Fibroblast of skin of right quadriceps (primary cell): Measurements from ENCODE around the gene AIM2.
"Not testable (repeated sequence)": the region's sequence is repeated elsewhere in the genome, so short reads cannot be mapped to it uniquely, and the experiment has no call there.

ENCODE experiments used
- DNase-seq: peaks from one replicate; pipeline ENCODE4 v3.0.0-alpha.2; 2013

AIM2 gene

GRCh38 chr1:159077120-159077961 is 775 bp upstream of the AIM2 start:
- peak; percentile 77 for DNase-seq

DNA sequence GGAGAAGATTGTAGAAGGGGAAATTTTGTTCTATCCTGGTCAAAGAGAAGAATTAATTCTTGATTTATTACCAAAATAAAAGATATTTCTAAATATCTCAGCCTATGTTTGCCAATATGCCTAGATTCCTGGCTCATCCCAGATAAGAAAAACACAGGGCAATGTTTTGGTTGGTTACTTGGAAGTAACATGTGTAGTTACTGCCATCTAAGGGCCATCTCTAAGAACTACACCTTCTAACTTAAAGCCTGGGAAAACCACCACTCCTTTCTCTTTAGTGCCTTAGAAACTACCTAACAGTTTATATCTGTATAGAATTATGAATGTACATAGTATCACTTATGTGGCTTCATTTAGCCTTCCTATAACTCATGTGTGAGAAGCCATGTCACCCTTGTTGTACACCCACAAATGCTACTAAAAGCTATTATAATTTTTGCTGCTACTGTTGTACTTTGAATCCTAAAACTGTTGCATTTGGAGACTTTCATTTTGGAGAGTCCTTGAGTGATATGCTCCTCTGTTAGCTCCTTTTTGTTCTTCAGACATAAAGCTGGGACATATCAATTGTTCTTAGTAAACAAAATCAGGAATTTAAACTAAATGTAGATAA is 4.5 kb downstream of the AIM2 start:
- peak; percentile 64 for DNase-seq

- peak; percentile 57 for DNase-seq
Measured at GRCh38 chr1:159068886-159069285, 7.7 kb downstream of the AIM2 start.

DNA sequence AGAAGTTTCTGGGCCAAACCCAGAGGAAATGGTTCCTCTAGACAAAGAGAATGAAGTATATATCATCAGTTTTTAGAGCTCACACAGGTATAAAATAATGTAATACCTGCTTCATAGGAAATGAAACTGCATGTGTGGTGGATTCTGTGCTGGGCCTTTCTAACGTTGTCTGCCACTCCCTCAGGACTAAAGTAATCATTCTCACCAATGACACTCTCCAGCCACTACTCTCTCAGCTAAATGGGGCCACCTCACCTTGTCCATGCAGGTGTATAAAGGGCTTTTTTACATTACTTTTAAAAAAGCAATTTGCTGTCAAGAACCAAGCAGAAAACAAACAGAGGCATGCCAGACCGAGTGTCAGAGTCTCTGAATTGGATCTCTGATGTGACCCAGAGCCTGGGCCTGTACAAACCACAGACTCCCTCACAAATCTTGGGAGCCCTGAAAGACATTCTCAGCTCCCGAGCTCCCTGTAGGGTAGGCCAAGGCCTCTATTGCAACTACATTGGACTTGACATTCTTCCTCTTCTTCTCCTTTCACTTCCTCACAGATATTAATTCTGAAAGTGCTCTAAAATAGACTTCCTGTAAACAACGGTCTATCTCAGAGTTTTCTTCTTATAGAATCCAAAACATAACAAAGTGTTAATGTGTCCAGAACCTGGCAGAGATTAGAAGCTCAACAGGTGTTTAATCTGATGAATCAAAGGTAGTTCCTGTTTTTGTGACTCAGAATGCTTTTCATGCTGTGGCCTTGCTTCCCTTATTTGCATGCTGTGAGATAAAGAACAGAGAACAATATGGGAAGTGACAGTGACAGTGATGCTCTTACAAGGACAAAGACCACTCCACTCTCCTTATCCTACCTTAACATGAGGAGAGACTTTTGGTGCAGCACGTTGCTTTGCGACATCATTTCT is 8.6 kb downstream of the AIM2 start:
- no peak for DNase-seq

DNA sequence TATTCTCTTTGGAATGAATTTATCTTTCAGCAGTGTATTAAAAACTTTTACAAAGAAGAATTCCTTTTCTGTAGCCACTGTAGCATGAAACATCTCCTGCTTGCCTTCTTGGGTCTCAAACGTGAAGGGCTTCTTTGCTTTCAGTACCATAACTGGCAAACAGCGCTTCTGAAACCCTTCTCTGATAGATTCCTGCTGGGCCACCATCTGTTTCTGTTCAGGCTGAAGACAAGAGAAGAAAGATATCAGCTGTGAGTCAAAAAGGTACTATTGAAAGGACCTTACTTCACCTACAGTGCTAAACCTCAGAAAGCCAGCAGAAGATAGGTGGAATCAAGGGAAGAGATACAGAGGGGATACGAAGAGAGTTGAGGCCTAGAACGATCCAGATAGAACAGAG is 10.5 kb downstream of the AIM2 start:
- DNase-seq: no peak

DNA sequence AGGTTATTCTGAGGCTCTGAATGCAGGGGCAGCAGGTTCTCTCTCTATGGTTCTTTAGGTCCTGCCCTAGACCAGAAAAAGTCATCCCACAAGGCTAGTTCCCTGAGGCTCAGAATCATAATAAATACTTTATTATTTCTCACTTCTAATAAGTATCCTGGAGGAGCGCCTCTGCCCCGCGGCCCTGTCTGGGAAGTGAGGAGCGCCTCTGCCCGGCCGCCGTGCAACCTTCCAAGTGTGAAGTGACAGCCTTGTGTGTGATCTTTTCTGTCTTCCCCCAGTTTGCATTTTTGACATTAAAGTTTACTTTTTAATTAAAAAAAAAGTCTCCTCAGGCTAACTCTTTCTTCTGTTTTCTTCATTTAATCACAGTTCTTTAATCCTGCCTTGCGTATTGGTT is 11.5 kb downstream of the AIM2 start:
- DNase-seq: no peak

- DNase-seq: no peak
Measured at GRCh38 chr1:159058751-159059150, 17.8 kb downstream of the AIM2 start.

GRCh38 chr1:159056069-159056698 is 20.4 kb downstream of the AIM2 start:
- DNase-seq: no peak

DNA sequence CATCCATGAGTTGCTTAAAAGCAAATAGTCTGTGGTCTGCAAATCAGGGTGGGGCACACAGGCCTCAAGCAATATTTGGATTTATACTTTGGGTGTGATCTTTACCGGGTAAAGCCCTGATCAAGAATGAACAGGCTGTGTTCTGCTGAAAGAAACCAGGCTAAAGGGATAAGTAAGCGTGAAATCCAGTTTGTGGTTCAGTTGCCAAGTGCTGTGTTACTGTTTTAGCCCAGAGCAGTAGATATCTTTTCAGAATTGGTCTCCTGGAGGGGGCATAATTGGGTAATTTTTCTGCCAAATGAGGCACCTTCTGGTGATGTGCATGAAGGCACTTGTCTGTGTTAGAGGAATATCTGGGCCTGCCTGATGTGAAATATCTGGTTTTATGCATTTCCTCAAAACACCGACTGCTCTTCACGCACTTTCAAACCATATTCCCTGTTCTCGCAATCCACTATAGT is 21.4 kb downstream of the AIM2 start:
- no peak for DNase-seq

DNA sequence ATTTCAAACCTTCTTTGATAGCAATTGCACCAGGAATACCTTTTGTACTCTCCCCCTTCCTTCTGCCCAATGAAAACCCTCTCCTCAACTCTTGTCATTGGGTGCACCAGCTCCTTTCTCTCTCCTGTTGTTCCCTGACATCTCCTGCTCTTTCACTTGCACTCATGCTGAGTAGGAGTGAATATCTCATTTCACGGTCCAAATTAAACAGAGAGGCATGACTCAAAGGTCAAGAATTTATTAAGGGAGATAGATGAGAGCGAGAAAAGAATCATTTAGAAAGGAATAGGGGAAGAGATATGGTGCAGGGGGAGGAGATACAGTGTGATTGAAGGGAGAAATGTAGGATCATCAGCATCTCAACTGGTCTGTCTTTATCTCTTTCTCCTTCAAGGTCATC is 22.1 kb downstream of the AIM2 start:
- DNase-seq: no peak

- DNase-seq: no peak
Measured at GRCh38 chr1:159051436-159051835, 25.1 kb downstream of the AIM2 start.

DNA sequence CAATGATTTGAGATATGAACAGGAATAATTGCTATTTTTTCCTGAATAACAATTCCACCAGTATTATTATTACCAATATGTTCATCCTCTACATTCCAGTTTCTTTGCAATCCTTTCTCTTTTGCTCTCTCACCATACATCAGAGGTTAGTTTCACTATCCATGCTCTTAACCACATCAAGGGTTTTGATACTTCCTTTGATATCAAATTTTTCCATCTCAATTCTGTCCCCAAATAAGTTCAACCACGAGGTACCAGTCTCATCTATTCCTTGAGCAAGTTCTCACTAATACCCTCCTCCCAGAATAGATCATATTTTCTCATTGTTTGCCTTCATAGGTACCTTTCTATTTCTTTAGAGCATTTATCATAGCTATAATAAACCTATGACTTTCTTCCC is 30.1 kb downstream of the AIM2 start:
- not testable (repeated sequence) for DNase-seq

- no peak for DNase-seq
Measured at GRCh38 chr1:159040893-159041724, 35.5 kb downstream of the AIM2 start.

DNA sequence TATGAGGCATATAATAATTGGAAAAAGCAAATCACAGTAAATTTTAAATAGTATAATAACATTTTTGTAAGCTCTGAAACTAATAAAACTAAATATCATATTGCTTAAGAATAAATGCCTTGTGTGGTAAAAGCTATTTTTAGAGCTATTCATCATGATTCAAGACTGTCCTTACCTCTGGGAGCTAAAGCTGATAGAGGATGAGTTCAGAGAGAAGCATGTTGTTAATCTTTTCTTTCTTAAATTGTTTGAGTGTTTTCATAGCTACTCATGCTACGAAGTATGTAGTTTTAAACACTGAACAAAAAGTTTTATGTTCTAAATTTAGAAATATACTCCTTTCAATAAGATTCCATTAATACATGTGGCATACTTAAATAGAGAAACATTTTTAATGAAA is 36.4 kb downstream of the AIM2 start:
- peak; percentile 82 for DNase-seq

DNA sequence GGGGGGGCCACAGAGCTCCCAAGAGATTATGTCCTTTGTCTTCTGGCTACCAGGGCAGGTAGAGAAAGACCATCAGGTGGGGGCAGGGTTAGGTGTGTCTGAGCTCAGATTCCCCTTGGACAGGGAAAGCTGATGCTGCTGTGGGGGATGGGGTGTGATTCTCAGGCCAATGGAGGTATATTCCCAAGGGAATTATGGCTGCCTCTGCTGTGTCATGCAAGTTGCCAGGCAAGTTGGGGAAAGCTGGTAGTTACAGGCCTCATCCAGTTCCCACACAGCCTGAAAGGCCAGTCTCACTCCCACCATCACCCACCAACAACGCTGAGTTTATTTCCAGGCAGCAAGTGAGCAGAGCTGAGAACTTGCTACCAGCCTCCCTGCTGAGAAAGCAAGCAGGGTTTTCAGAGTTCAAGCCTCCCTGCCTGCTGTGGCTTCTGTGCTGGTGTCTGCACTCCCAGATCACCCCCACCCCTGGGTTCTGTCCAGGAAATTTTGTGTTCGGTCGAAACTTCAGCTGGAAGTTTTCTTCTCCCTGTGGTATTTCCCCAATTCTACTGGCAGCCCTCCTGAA is 45.6 kb downstream of the AIM2 start:
- DNase-seq: peak; percentile 10

DNA sequence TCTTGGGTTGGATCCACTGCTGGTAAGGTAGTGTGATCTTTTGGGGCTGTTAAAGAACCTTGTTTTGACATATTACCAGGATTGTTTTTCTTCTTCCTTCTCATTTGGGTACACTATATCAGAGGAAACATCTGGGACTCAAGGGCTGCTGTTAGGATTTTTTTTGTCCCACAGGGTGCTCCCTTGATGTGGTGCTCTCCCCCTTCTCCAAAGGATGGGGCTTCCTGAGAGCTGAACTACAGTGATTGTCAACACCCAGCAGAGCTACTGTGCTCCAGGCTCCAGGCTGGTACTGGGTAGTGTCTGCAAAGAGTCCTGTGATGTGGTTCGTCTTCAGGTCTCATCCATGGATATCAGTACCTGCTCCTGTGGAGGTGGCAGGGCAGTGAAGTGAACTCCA is 46.3 kb downstream of the AIM2 start:
- DNase-seq: no peak

DNA sequence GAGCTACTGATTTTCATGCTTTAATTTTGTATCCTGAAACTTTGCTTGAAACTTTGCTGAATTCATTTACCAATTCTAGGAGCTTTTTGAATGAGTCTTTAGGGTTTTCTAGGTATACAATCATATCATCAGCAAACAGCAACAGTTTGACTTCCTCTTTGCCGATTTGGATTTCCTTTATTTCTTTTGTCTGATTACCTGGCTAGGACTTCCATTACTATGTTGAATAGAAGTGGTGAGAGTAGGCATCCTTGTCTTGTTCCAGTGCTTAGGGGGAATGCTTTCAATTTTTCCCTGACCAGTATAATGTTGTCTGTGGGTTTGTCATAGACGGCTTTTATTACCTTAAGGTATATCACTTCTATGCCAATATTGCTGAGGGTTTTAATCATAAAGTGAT is 49.7 kb downstream of the AIM2 start:
- DNase-seq: not testable (repeated sequence)

GRCh38 chr1:159025043-159025442 is 51.5 kb downstream of the AIM2 start:
- no peak for DNase-seq

GRCh38 chr1:159023723-159024122 is 52.8 kb downstream of the AIM2 start:
- DNase-seq: no peak

DNA sequence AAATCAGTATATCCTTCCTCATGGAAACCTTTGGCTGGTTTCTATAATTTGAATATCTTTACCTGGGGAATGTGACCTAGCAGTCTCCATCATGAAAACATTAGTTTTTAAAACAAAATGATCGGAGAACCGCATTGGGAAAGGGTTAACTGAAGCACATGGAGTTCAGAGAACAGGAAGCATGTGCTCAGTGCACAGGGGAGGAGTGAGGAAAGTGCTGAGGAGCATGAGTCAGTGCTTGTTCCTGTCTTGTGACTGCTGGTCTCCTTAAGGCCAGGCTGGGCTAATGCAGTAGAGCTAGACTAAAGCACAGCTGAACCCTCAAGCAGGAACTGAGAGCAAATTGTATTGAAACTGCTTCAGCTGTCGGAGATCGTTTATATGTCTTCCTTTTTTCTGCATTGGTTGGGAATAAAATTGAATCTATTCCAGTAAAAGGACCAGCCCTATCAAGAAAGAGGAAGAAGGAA is 61.1 kb downstream of the AIM2 start:
- peak; percentile 77 for DNase-seq

DNA sequence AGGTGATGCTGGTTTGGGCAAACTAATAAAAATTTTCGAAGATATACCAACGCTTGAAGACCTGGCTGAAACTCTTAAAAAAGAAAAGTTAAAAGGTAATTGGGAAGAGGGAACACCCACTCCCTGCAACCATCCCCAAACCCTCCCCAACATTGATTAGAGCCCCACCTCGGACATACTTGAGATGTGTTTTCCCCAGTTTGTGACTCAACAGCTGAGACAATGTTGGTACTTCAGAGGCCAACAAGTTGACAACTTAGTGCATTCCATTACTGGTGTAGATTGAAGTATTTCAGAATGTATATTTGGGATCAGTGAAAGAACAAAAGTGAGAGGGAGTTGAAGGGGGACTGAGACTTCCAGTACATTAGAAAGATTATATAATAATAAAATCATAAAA is 61.7 kb downstream of the AIM2 start:
- DNase-seq: no peak
